ENCODE measurements around the gene KRT82. TPM values are rescaled to one million over a fixed set of nuclear protein-coding genes. Genes with fewer than 3 reads are reported as not detected.
A peak's percentile ranks its signal among the peaks of the same experiment; 100 is the strongest.

Gene KRT82
- polyA plus RNA-seq, 12 donors: 0.07 TPM; not detected in 11

GRCh38 chr12:52387859-52388258, 18.3 kb downstream of the KRT82 start:
- DNase-seq: no peak

- no peak for DNase-seq
These were observed 20.9 kb downstream of the KRT82 start, which contains the start of gene KRT84 for GRCh38 chr12:52385226-52385702. Gene KRT84 (minus strand): TSS chr12:52385652. CDS start chr12:52385585, 67 bp downstream.

GRCh38 chr12:52383331-52383730, 22.8 kb downstream of the KRT82 start:
- no peak for DNase-seq

- no peak for DNase-seq
These were observed 23.3 kb downstream of the KRT82 start for GRCh38 chr12:52382854-52383253.

- DNase-seq: no peak
These were observed 24.9 kb downstream of the KRT82 start for GRCh38 chr12:52381206-52381605.

- no peak for DNase-seq
These were observed 25.9 kb downstream of the KRT82 start for GRCh38 chr12:52380271-52380694.

- DNase-seq: no peak
These were observed 26.6 kb downstream of the KRT82 start for GRCh38 chr12:52379536-52379935.

GRCh38 chr12:52378091-52378490, 28.0 kb downstream of the KRT82 start:
- no peak for DNase-seq

GRCh38 chr12:52377266-52377665, 28.9 kb downstream of the KRT82 start:
- DNase-seq: no peak

- peak; percentile 75 for DNase-seq
These were observed 33.6 kb downstream of the KRT82 start for GRCh38 chr12:52372216-52373154.

- DNase-seq: no peak
These were observed 34.4 kb downstream of the KRT82 start for GRCh38 chr12:52371716-52372115.

- DNase-seq: peak; percentile 83
These were observed 35.1 kb downstream of the KRT82 start for GRCh38 chr12:52370926-52371608.

GRCh38 chr12:52369809-52370208, 36.3 kb downstream of the KRT82 start:
- no peak for DNase-seq

GRCh38 chr12:52369211-52369610, 36.9 kb downstream of the KRT82 start:
- DNase-seq: no peak

GRCh38 chr12:52368508-52368907, 37.6 kb downstream of the KRT82 start:
- DNase-seq: no peak

GRCh38 chr12:52367876-52368275, 38.3 kb downstream of the KRT82 start:
- DNase-seq: no peak

GRCh38 chr12:52366738-52367485, 39.2 kb downstream of the KRT82 start, which contains the start of gene KRT85:
Gene KRT85 (minus strand): TSS chr12:52367481. CDS start chr12:52367405, 76 bp downstream.
- no peak for DNase-seq

- DNase-seq: no peak
These were observed 41.1 kb downstream of the KRT82 start for GRCh38 chr12:52364901-52365489.

- no peak for DNase-seq
These were observed 42.1 kb downstream of the KRT82 start for GRCh38 chr12:52364061-52364460.

GRCh38 chr12:52363111-52363679, 42.9 kb downstream of the KRT82 start:
- no peak for DNase-seq

- DNase-seq: no peak
These were observed 43.9 kb downstream of the KRT82 start for GRCh38 chr12:52362118-52362726.
